ENCODE measurements around the gene CYB561D1.

Gene CYB561D1

DNA sequence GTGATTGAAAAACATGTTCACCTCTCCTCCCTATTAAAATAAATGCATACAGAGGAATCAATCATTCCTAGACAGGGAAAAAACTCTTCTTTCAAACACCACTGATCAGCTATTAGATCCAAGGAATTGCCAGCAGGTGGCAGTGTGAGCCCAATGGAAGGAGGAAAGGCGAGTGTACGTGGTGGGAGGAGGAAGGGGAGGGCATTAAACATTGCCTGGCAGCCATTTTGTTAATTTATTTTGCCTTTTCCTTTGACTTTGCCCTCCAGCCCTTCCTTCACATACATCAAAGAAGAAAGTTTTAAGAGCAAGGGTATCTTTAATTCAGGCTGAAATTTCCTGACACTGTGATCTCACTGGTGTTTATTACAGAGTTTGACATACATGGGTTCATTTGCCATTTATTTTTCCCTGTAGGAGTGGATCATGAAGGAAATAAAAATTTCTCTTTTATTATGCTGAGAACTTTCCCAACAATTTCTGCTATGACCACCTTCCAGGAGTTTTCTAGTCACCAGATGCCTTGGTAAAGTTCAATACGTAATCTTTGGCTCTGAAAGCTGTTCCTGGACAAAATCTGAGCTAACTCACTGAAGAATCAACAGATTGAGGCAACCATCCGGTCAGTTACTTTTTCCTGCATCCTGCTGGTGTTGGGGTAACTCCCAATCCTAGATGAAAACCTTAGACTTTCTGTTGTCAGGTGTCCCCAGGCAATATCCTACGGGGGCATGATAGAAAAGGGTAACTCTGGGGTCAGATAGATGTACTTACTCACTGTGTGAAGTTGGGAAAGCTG lies 52.6 kb downstream of the CYB561D1 start (continued):
- peak; percentile 34; the same call in 1 of the 2 replicates for TF ChIP-seq ZNF362 (tag by site-specific recombination; IDR thresholded peaks at IDR 0.05)
- TF ChIP-seq FEZF1 (tag by site-specific recombination; IDR thresholded peaks at IDR 0.05): no peak
- 0 out of 2 replicates have a peak, but pooled peaks have one; percentile 20 for TF ChIP-seq ZSCAN30 (tag by site-specific recombination; IDR thresholded peaks at IDR 0.05)
- TF ChIP-seq YY1 (tag by site-specific recombination; IDR thresholded peaks at IDR 0.05): peak; percentile 75
- TF ChIP-seq ZNF16 (tag by site-specific recombination; IDR thresholded peaks at IDR 0.05; ENCODE audit: low read depth): no peak
- TF ChIP-seq TRIM28 (IDR thresholded peaks at IDR 0.05; ENCODE audit: borderline replicate concordance, low read length): no peak
- TF ChIP-seq ZNF776 (tag by site-specific recombination; IDR thresholded peaks at IDR 0.05; ENCODE audit: borderline replicate concordance): no peak
- peak; percentile 15; the same call in 1 of the 2 replicates for TF ChIP-seq KLF8 (tag by site-specific recombination; IDR thresholded peaks at IDR 0.05)
- TF ChIP-seq ZNF777 (tag by site-specific recombination; IDR thresholded peaks at IDR 0.05; ENCODE audit: borderline replicate concordance): no peak
- TF ChIP-seq ZNF704 (tag by site-specific recombination; IDR thresholded peaks at IDR 0.05): no peak
- no peak for TF ChIP-seq ZNF473 (tag by site-specific recombination; IDR thresholded peaks at IDR 0.05)
- TF ChIP-seq, protein P1, sequence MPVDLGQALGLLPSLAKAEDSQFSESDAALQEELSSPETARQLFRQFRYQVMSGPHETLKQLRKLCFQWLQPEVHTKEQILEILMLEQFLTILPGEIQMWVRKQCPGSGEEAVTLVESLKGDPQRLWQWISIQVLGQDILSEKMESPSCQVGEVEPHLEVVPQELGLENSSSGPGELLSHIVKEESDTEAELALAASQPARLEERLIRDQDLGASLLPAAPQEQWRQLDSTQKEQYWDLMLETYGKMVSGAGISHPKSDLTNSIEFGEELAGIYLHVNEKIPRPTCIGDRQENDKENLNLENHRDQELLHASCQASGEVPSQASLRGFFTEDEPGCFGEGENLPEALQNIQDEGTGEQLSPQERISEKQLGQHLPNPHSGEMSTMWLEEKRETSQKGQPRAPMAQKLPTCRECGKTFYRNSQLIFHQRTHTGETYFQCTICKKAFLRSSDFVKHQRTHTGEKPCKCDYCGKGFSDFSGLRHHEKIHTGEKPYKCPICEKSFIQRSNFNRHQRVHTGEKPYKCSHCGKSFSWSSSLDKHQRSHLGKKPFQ (tag by site-specific recombination; IDR thresholded peaks at IDR 0.05): no peak
- TF ChIP-seq ZNF785 (tag by site-specific recombination; IDR thresholded peaks at IDR 0.05): no peak
- no peak for TF ChIP-seq ZNF600 (tag by site-specific recombination; IDR thresholded peaks at IDR 0.05)
- TF ChIP-seq ZNF843 (tag by site-specific recombination; IDR thresholded peaks at IDR 0.05): no peak
- TF ChIP-seq ZNF423 (tag by site-specific recombination; IDR thresholded peaks at IDR 0.05): no peak
- TF ChIP-seq ZNF280C (tag by site-specific recombination; IDR thresholded peaks at IDR 0.05): no peak
- TF ChIP-seq SP3 (tag by site-specific recombination; IDR thresholded peaks at IDR 0.05): 0 out of 2 replicates have a peak, but pooled peaks have one; percentile 55
- TF ChIP-seq, protein P2, sequence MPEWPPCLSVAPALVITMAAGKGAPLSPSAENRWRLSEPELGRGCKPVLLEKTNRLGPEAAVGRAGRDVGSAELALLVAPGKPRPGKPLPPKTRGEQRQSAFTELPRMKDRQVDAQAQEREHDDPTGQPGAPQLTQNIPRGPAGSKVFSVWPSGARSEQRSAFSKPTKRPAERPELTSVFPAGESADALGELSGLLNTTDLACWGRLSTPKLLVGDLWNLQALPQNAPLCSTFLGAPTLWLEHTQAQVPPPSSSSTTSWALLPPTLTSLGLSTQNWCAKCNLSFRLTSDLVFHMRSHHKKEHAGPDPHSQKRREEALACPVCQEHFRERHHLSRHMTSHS (tag by site-specific recombination; IDR thresholded peaks at IDR 0.05): no peak
- no peak for TF ChIP-seq ZNF155 (tag by site-specific recombination; IDR thresholded peaks at IDR 0.05)
- no peak for TF ChIP-seq ZNF138 (tag by site-specific recombination; IDR thresholded peaks at IDR 0.05; ENCODE audit: borderline replicate concordance)
- no peak for TF ChIP-seq ZNF280D (tag by site-specific recombination; IDR thresholded peaks at IDR 0.05)
- TF ChIP-seq ZNF175 (tag by site-specific recombination; IDR thresholded peaks at IDR 0.05): no peak
- TF ChIP-seq ZNF221 (tag by site-specific recombination; IDR thresholded peaks at IDR 0.05; ENCODE audit: borderline replicate concordance): no peak
- TF ChIP-seq ZNF626 (tag by site-specific recombination; IDR thresholded peaks at IDR 0.05): no peak
- TF ChIP-seq HIC1 (tag by site-specific recombination; IDR thresholded peaks at IDR 0.05): no peak

All from HEK293 (cell line).